Ovary (tissue), 3 donors: ENCODE results near the gene CHD9NB.

ENCODE experiments used
- EP300 ChIP-seq: sonication (generic); formaldehyde crosslinking; IDR thresholded peaks from one replicate; pipeline ENCODE4 v1.6.1; 2017; ENCODE audit warnings: antibody characterized with exemption
- POLR2A ChIP-seq: fragments of 450-650 bp; IDR thresholded peaks from one replicate; pipeline ENCODE4 v1.6.1; 2017; ENCODE audit warnings: antibody characterized with exemption, mild to moderate bottlenecking, moderate library complexity
- TF ChIP-seq, protein P1 (sequence below), 3 donors: fragments of 450-650 bp in 2 of 3; fragments of 200-600 bp in 1 of 3; IDR thresholded peaks; one replicate each; pipeline versions ENCODE4 v1.5.1 to v1.8.0; 2016 to 2022; ENCODE audit warnings: antibody characterized with exemption in 3 of 3, mild to moderate bottlenecking in 1 of 3
- donor health status: DM: no; HTN: no; CAD: no.

DNA sequence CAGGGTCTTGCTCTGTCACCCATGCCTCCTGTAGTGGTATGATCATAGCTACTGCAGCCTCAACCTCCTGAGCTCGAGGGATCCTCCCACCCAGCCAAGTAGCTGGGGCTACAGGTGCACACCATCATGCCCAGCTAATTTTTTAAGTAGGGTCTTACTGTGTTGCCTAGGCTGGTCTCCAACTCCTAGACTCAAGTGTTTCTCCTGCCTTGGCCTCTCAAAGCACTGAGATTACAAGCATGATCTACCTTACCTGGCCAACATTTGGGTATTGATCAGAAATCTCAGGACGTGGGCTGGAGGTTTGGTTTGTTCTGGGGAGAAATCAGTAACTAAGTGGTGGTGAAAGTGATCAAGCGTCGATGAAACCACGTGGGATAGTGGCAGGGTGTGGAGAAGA lies 6.2 kb upstream of the CHD9NB start:
- TF ChIP-seq POLR2A (no peak), EP300 (no peak)
- TF ChIP-seq, protein P1, sequence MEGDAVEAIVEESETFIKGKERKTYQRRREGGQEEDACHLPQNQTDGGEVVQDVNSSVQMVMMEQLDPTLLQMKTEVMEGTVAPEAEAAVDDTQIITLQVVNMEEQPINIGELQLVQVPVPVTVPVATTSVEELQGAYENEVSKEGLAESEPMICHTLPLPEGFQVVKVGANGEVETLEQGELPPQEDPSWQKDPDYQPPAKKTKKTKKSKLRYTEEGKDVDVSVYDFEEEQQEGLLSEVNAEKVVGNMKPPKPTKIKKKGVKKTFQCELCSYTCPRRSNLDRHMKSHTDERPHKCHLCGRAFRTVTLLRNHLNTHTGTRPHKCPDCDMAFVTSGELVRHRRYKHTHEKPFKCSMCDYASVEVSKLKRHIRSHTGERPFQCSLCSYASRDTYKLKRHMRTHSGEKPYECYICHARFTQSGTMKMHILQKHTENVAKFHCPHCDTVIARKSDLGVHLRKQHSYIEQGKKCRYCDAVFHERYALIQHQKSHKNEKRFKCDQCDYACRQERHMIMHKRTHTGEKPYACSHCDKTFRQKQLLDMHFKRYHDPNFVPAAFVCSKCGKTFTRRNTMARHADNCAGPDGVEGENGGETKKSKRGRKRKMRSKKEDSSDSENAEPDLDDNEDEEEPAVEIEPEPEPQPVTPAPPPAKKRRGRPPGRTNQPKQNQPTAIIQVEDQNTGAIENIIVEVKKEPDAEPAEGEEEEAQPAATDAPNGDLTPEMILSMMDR (IDR thresholded peaks at IDR 0.05), result no peak
